ENCODE results near the gene ZNF853.

ZNF853 gene

DNA sequence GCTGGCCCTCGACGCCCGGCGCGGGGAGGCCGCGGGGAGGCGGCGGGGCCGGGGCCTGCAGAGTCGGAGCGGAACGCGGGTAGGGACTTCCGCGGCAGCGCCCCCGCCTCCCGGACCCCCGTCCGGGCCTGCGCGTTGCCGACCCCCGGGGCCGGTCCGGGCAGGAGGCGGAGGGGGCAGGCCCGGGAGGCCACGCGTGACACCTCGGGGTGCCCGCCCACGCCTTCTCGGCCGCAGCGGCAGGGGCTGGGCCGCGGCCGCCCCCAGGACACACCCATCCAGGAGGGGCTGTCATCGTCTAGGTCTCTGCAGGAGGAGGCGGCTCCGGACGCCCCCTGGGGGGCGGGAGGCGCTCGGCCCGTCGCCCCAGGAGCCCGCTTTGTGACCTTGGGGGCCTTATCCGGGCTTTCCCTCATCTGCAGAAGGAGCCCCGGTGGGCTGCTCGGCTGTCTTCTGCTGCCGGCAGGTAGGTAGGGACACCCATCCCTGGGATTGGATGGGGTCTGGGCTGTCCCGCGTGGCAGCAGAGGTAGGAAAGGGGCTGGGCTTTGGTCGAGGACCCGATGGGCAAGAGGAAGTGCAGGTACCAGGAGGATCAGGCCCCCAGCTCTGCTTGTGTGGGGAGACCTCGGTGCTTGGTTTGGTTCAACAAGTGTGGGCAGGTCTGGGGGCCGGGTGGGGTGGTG is 22.3 kb downstream of the ZNF853 start:
- DNase-seq, result no peak

DNA sequence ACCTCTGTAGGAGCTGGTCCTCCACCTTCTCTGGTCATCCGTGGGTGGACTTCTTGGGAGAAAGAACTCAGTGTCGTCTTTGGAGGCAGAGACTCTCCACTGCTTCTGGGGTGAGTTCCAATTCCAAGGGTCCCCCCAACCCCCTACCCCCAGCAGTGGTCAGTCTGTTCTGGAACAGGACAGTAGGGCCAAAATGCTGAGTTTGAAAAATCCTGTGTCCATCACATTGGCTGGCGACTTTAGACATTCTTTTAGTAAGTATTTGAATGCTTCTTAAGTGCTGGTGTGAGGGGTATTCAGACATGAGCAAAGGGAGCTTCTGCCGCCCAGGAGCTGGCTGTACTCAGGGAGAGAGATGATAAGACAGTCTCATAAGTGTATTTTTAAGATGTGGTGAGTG is 23.6 kb downstream of the ZNF853 start:
- no peak for DNase-seq

DNA sequence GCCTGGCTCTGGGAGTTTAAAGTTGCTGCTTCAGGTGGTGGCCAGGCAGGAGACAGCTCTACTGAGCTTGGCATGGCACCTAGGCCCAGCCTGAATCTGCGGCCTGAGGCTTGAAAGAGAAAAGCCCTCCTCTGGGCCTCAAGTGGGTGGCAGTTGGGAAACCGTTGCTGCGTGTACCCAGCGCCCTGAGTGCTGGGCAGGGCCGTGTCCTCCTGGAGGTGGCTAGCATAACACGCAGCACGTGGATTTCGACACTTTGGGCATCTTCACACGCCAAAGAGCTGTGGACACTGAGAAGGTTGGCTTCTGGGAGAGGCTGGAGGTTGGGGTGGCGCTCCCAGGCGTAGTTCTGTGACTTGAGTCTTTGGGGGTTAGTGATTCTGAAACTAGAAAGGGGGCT is 24.2 kb downstream of the ZNF853 start:
- no peak for DNase-seq

DNA sequence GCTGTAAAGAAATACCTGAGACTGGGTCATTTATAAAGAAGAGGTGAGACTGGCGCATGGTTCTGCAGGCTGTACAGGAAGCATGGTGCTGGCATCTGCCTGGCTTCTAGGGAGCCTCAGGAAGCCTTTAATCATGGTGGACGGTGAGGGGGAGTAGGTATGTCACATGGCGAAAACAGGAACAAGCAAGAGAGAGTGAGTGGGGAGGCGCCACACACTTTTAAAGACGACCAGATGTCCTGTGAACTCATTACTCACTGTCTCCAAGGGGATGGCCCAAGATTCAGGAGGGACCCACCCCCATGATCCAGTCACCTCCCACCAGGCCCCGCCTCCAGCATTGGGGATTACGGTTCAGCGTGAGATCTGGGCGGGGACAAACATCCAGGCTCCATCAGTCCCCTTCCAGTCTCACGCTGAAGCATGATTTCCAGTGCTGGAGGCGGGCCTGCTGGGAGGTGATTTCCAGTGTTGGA is 24.9 kb downstream of the ZNF853 start:
- DNase-seq, result no peak

DNA sequence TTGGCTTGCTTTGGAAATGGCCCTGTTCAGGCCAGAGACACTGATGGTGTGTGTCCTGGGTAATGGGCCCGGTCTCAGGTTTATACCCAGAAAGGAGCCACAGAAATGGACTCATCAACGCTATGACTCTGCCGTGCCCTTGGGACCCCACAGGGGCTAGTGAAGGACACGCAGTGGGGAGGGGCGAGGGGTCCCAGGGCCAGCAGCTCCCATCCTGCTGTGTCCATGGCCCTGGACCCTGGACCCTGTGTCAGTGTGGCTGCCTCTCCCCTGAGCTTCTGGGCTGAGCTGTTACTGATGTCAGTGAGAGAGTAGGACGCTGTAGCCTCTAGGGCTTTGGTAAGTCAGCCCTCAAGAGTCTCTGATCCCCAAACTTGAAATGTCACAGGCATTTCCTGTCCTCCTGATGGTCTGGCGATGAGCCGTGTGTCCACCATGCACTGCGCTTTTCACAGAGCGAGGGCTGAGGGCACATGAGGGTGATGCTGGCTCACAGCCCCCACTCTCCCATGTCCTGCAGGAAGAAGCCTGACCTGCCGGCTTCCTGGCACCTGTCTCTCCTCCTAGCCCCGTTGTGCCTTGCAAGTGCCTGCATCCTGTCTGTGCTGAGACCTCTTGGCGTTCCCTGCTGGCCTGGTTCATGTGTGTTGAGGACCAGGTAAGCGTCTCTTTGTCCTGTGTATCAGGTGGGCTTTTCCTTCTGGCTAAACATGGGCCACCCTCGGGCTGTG is 26.1 kb downstream of the ZNF853 start:
- DNase-seq, result no peak

DNA sequence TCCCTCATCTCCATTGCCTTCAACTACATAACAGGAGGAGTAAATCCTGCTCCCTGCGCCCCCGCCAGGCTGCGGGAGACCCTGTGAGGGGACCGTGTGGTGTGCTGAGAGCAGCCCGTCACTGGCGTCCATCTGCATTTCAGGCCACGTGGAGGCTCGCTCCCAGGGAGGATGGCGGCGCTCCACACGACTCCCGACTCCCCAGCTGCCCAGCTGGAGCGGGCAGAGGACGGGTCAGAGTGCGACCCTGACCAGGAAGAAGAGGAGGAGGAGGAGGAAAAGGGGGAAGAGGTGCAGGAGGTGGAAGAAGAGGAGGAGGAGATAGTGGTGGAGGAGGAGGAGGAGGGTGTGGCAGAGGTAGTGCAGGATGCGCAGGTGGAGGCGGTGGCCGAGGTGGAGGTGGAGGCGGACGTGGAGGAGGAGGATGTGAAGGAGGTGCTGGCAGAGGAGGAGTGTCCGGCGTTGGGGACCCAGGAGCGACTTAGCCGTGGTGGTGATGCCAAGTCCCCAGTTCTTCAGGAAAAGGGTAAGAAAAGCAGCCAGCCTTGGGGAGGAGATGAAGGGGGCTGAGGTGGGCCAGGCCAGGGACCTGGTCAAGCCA is 26.9 kb downstream of the ZNF853 start:
- DNase-seq, result no peak

DNA sequence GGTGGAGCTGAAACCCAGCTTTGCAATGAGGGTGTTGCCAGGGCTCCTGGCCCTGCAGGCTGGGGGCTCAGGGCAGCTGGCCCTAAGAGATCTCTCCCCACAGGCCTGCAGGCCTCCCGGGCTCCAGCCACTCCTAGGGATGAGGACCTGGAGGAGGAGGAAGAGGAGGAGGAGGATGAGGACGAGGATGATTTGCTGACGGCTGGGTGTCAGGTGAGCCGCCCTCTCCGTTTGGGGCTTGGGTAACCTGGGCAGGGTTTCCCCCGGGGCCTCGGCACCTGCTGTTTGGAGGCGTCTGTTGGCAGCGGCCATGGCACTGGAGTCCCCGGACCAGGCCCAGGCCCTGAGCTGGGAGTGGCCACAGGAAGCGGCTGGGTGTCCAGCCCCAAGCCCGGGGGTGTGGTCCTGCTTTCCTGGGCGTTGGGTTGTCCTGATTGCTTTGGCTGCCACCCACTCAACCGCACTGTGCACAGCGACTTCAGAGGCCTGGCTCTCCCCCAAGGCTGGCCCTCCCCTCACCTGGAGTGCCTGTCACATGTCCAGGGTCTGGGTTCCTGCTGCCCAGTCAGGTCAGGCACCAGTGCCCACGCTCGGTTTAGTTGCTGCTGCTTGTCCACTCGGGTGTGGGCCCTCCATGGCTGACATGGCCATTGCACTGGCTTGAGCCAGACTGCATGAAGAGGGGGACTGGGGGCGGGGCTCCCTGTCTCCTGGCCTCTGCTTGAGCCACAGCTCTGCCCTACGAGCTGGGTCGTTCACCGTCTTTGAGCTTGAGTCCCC is 27.6 kb downstream of the ZNF853 start:
- DNase-seq, result no peak

DNA sequence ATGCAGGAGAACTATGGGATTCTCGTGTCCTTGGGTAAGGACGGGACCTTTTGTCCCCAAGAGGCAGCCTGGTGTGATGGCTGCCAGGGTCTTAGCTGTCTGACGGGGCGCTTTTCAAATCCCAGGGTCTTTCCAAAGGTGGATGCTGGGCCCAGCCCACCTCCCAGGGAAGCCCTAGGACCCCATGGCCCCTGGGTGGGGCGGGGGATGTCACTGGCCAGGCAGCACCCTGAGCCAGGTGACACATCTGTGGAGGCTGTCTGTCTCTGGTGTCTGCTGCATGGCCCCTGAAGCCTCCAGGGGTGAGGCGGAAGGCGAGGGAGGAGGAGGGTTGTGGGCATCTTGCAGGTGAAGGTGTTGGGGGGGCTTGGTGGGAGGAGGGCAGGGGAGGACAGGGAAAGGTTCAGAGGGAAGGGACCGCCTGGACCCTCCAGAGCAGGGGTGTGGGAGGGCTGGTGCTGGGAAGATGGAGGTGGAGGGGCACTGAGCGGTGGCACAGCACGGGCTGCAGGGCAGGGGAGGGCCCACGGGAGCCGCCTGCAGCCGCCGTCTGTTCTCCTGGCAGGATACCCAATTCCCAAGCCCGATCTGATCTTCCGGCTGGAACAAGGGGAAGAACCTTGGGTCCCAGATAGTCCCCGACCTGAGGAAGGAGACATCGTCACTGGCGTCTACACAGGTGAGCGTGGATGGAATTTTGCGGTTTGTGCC is 28.7 kb downstream of the ZNF853 start:
- no peak for DNase-seq

DNA sequence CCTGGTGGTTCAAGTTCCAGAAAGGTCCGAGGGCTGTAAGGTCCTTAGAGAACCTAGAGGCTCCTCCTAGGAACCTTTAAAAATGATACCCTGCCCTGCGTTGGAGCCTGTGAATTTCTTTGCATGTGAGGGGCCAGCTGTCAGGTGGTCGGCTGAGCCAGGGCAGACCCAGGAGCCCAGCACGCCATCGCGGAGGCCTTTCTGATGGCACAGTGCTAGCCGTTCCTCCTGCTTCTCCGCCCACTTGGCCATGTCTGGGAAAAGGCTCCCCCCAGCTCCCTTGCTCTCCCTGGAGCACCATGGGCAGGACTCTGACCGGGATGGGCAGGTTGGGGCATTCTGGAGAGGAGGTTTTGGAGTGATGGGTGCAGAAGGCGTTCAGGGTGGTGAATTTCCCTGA is 29.3 kb downstream of the ZNF853 start:
- DNase-seq, result no peak

DNA sequence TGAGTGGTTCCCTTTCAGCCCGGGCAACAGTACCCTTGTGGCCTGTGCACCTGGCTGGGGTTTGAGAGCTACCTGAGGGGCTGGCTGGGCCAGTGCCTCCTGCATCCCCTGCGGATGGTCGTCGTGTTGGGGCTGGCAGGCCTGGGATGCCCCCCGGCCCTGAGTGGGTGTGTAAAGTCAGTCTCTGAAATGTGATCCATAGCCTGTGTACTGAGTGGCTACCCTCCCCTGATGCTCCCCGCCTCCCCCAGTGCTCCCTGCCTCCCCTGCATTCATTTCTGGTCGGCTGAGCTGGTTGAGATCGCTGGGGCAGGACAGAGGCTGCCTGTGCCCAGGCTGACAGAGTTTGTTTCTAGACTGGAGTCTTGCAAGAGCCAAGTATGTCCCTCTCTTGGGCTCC is 31.1 kb downstream of the ZNF853 start:
- DNase-seq, result no peak

DNA sequence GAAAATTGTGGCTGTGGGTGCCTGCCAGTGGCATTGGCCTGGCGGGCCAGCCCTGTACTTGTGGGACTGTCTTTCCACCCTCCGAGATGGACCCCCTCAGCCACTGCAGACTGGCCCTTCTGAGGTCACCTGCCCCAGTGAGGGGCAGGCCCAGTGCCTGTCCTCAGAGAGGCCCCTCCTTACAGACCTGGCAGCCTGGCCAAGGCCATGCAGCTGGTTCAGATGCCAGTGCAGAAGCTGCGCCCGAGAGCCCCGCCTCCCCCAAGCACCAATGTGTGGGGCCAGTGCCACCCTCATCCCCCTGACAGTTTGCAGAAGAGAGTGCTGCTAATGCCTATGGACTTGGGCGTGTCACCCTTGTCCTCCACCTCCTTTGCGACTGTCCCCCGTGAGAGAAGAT is 31.7 kb downstream of the ZNF853 start:
- no peak for DNase-seq

DNA sequence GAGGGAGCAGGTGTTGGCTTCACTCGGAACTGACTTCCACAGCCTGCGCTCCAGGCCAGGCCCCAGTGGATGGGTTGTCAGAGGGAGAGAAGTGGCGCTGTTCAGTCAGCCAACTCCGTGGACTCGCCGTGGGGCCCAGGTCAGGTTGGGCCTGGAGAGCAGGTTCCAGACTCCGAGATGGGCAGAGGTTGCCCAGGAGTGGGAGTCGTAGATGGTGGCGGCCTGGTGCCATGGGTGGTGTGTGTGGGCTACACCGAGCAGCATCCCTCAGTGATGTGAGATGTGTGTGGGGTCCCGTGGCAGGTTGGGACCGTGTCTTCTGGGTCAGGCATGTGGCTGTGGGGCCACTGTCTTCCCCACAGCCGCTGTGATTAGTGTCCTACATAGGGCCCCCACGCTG is 32.1 kb downstream of the ZNF853 start:
- DNase-seq, result no peak

DNA sequence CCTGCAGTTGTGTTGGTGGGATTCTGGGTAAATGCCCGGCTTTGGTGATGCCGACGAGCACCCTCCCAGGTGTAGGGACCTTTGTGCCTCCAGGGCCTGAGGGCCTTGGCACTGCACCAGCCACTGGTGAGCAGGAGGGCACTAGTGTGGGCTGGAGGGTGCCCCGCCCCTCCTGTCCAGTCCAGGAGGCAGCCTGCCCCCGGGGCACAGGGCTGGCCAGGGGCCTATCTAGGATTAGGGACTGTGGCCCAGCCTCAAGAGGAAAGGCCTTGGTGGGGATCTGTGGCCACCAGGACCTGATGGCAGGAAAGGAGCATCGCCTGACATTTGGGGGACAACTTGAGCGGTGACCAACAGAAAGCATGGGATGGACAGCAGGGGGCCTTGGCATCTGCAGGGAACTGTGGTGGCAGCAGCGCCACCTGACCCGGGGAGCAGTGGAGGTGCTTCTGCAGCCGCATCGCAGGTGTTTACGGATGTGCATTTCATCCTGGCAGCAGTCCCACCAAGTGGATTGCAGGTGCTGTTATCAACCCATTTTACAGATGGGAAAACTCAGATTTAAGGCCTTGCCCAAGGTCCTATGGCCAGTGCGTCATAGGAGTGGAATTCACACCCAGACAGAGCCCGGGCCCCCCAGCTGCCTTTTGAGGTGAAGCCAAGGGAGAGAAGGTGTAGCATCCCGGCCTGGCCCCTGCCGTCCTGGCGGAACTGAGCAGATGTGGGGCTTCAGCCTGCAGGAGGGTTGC is 32.8 kb downstream of the ZNF853 start:
- no peak for DNase-seq

DNA sequence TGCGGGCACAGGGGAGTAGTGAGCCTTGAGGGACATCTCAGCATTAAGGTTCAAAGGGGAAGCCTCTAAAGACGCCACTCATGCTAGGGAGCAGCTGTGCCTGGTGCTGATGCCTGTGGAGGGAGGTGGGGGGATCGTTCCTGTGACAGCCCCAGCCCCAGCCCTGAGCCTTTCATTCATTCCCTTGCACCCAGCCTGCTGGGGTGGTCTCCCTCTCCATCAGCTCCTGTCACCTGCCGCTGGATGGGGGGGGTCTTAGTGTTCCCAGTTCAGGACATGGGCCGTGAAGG is 33.4 kb downstream of the ZNF853 start:
- no peak for DNase-seq

DNA sequence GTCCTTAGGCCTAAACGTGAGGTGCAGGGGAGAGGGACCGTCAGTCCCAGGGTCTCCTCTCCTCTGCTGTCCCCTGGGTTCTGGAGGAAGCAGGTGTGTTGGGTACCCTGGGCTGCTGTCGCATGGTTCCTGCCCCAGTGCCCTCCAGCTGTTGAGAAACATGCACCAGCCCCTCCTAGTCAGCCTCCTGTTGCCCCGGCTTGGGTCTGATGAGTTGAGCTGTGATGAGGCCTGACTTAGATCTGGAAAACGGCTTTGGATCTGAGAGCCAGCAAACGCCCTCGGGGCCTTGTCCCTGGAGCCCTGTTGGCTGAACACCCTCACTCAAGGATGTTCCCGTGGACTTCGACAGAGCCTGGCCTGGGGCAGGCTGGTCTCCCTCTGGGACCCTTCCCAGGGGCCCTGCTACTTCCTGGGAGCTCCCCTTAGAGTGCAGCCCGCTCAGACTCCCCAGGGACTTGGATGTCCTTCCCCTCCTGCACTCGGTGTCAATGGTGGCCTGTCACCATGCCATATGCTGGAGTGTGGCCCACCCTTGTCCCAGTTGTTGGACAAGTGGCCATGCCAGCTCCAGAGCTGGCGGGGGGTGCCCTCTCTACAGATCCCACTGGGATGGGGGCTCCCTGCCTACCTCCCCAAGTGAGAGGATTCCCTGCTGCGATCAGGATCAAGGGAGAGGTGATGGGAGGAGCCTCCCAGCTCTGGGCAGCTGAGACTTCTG is 34.0 kb downstream of the ZNF853 start:
- no peak for DNase-seq

DNA sequence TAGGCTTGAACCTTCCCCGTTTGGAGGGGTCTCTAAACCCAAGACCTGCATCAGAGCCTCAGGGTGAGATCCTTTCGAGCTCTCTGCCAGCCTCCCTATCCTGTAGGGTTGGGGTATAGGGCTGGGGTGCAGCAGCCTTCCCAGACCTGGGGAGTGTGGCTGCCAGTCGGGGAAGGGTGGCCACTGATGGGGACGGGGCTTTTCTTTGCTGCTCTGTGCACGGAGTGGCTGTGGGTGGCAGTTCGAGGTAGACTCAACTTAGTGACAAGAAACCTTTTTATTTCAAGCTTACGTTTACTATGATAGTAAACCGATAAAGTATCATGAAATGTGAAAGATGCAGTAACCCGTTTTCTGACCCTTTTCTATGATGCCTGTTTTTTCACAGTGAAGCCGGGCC is 34.7 kb downstream of the ZNF853 start:
- no peak for DNase-seq

DNA sequence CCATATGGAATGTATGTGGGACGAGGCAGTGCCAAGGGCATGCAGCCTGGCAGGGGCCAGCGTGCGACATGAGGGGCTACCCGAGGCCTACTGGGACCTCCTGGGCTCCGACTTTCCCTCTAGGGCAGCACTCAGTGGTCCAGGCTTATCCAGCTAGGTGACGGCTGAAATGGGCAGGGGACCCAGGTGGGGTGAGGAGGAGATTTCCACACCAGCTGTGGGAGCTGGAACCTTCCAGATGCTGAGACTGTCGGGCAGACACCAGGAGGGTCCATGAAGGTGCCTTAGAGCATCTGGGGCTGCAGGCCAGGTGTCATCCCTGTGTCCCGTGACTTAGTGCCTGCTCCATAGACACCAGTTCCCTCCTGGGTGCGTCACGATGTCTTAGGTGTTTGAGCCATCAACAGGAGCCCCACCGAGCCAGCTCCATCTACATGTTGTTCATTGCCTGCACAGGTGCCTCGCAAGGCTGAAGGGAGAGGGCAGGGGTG is 35.2 kb downstream of the ZNF853 start:
- DNase-seq, result no peak

DNA sequence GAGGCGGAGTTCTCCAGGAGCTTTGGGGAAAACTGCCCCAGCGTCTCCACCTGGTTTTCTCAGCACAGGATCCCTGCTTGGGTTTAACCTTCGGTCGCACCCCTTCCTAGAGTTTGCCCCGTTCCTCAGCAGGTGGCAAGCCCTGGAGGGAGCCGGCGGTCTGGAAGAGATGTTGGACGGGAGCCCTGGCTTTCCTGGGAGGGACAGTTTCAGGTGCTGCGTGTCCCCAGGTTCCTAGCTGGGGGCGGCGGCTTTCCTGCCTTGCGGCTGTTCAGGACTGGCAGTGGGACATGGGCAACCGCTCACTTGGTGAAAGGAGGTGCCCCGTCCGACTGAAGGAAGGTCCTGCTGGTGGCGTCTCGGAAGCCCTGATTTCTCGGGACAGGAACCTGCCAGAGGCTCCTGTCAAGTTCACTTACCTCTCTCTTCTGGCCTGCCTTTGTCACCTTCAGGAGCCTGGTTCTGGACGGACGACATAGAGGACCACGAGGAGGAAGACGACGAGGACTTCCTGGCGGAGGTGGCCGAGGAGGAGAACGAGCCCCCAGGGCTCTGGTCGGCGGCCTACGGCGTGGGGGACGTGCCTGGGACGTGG is 36.5 kb downstream of the ZNF853 start:
- no peak for DNase-seq

DNA sequence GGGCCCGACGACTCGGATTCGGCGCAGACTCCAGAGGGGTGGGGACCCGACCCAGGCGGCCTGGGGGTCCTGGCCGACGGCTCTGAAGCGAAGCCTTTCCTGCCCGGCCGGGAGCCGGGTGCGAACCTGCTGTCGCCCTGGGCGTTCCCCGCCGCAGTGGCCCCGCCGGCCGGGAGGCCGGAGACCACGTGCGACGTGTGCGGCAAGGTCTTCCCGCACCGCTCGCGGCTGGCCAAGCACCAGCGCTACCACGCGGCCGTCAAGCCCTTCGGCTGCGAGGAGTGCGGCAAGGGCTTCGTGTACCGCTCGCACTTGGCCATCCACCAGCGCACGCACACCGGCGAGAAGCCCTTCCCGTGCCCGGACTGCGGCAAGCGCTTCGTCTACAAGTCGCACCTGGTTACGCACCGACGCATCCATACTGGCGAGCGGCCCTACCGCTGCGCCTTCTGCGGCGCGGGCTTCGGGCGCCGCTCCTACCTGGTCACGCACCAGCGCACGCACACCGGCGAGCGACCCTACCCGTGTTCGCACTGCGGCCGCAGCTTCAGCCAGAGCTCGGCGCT is 37.1 kb downstream of the ZNF853 start:
- no peak for DNase-seq
